WTC11 (cell line): Measurements from ENCODE around the gene FLNA. TPM values are rescaled to one million over a fixed set of nuclear protein-coding genes. Genes with fewer than 3 reads are reported as not detected.

ENCODE experiments used
- ATAC-seq: fragments of 200-7000 bp; cut with Tn5 transposase; 2 replicates; pipeline ENCODE4 v1.10.0; 2021; ENCODE audit warnings: mild to moderate bottlenecking, moderate library complexity
- CTCF ChIA-PET: fragments of 300-600 bp; sonication (Branson Sonifier 250); formaldehyde crosslinking; loops from one replicate; lab custom pipeline; 2021; ENCODE audit warnings: antibody characterized with exemption; lab: Charles Lee
- POLR2A ChIA-PET: fragments of 350-600 bp; sonication (Branson Sonifier 250); formaldehyde crosslinking; loops from one replicate; lab custom pipeline; 2021; ENCODE audit warnings: antibody characterized with exemption; lab: Charles Lee
- DNase-seq: peaks from one replicate; pipeline ENCODE4 v3.0.0; 2021; ENCODE audit warnings: low spot score
- H3K27ac Mint-ChIP-seq: 2 replicates; pipeline ENCODE4 v1.8.0; 2021; ENCODE audit warnings: mixed read lengths
- H3K27me3 Mint-ChIP-seq: 2 replicates; pipeline ENCODE4 v1.8.0; 2021; ENCODE audit warnings: low read depth, mild to moderate bottlenecking, moderate library complexity, mixed read lengths
- H3K36me3 Mint-ChIP-seq: 2 replicates; pipeline ENCODE4 v1.8.0; 2021; ENCODE audit warnings: mixed read lengths
- H3K4me1 Mint-ChIP-seq: 2 replicates; pipeline ENCODE4 v1.8.0; 2022; ENCODE audit warnings: mixed read lengths
- H3K4me3 Mint-ChIP-seq: 2 replicates; pipeline ENCODE4 v1.8.0; 2021; ENCODE audit warnings: mild to moderate bottlenecking, moderate library complexity, mixed read lengths
- H3K9me3 Mint-ChIP-seq: 2 replicates; pipeline ENCODE4 v1.8.0; 2021; ENCODE audit warnings: mixed read lengths
- CREB1 ChIP-seq: sonication (generic); formaldehyde crosslinking; IDR thresholded peaks from 2 replicates; pipeline ENCODE4 v1.8.0; 2023; ENCODE audit warnings: mild to moderate bottlenecking, missing genetic modification reagents
- CTCF ChIP-seq: fragments of 200-600 bp; IDR thresholded peaks from 2 replicates; pipeline ENCODE4 v1.8.0; 2022; ENCODE audit warnings: antibody characterized with exemption
- E2F5 ChIP-seq: sonication (generic); formaldehyde crosslinking; IDR thresholded peaks from 2 replicates; pipeline ENCODE4 v1.8.1; 2022; ENCODE audit warnings: mild to moderate bottlenecking, moderate library complexity, missing genetic modification reagents
- ELF4 ChIP-seq: sonication (generic); formaldehyde crosslinking; IDR thresholded peaks from 2 replicates; pipeline ENCODE4 v1.8.1; 2022; ENCODE audit warnings: low read depth, mild to moderate bottlenecking, moderate library complexity, missing genetic modification reagents
- EMX1 ChIP-seq: fragments of 250-450 bp; sonication (Bioruptor Pico); IDR thresholded peaks from 2 replicates; pipeline ENCODE4 v1.8.0; 2021; ENCODE audit warnings: mild to moderate bottlenecking
- JAZF1 ChIP-seq: fragments of 250-450 bp; sonication (Bioruptor Pico); IDR thresholded peaks from 2 replicates; pipeline ENCODE4 v1.9.0; 2021; ENCODE audit warnings: moderate library complexity, mild to moderate bottlenecking, inconsistent platforms
- PREB ChIP-seq: sonication (generic); formaldehyde crosslinking; IDR thresholded peaks from 2 replicates; pipeline ENCODE4 v1.8.1; 2022; ENCODE audit warnings: mild to moderate bottlenecking, missing genetic modification reagents, moderate library complexity, borderline replicate concordance
- STAT6 ChIP-seq: sonication (generic); formaldehyde crosslinking; conservative IDR thresholded peaks from 2 replicates; pipeline ENCODE4 v1.8.1; 2023; ENCODE audit warnings: mild to moderate bottlenecking, low read depth, missing genetic modification reagents, moderate library complexity
- ZMAT4 ChIP-seq: fragments of 250-450 bp; sonication (Bioruptor Pico); IDR thresholded peaks from 2 replicates; pipeline ENCODE4 v1.9.0; 2021; ENCODE audit warnings: mild to moderate bottlenecking
- ZNF263 ChIP-seq: sonication (generic); formaldehyde crosslinking; IDR thresholded peaks from 2 replicates; pipeline ENCODE4 v1.8.1; 2022; ENCODE audit warnings: low read depth, mild to moderate bottlenecking, moderate library complexity, missing genetic modification reagents
- ZNF396 ChIP-seq: fragments of 250-450 bp; sonication (Bioruptor Pico); IDR thresholded peaks from 2 replicates; pipeline ENCODE4 v1.8.0; 2021; ENCODE audit warnings: mild to moderate bottlenecking, moderate library complexity, borderline replicate concordance
- ZNF423 ChIP-seq: fragments of 250-450 bp; sonication (Bioruptor Pico); IDR thresholded peaks from 2 replicates; pipeline ENCODE4 v2.1.2; 2022; ENCODE audit warnings: mild to moderate bottlenecking, moderate library complexity
- ZNF671 ChIP-seq: fragments of 250-450 bp; sonication (Bioruptor Pico); IDR thresholded peaks from 2 replicates; pipeline ENCODE4 v1.8.0; 2021; ENCODE audit warnings: mild to moderate bottlenecking
- total RNA-seq: library from RNA; stranded (reverse); gene quantifications from 3 replicates; pipeline ENCODE4 v1.2.3, GENCODE V29; 2021
- TF ChIP-seq, protein P1 (sequence below): sonication (generic); formaldehyde crosslinking; IDR thresholded peaks from 2 replicates; pipeline ENCODE4 v1.8.1; 2023; ENCODE audit warnings: mild to moderate bottlenecking, missing genetic modification reagents, borderline replicate concordance
- TF ChIP-seq, protein P2 (sequence below): fragments of 250-450 bp; sonication (Bioruptor Pico); IDR thresholded peaks from 2 replicates; pipeline ENCODE4 v2.1.2; 2022; ENCODE audit warnings: mild to moderate bottlenecking, moderate library complexity
- TF ChIP-seq, protein P3 (sequence below): sonication (generic); formaldehyde crosslinking; IDR thresholded peaks from 2 replicates; pipeline ENCODE4 v1.8.1; 2023; ENCODE audit warnings: mild to moderate bottlenecking, missing genetic modification reagents, moderate library complexity

Gene FLNA
- total RNA-seq, 1 experiment from 2014 or later, result 1,017 TPM

DNA sequence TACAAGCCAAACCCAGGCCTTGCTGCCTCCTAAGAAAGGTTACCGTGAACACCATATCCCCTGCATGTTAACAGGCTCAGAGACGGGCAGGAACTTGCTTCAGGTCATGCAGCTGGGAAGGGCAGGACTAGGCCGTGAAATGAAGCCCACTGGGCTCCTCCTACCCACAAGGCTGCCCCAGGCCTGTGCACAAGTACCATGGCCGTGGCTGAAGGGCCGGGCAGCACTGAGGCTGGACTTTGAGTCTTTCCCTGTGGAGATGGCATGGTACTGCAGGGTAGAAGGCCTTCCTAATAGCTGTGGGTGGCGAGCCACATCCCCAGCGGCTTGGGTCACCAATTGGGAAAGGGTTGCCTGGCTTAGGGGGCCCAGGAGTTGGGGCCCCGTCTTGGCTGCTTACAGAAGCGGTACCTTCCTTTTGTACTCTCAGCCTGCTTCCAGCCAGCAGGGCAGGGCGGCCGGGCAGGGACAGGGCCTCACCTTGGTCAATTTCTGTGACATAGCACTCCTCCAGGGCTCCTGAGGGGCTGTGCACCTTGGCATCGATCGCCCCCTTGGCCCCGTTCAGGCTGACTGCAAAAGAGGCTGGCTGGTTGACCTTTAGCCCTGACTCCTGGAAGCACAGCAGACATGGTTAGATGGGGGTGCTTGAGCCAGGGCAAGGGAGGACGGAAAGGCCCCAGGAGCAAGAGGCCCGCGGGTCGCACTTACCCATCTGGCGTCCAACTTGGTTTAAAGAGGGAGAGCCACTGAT lies 23.8 kb downstream of the FLNA start:
- peaks cover 18% of the 10 kb centered on the region for H3K36me3 Mint-ChIP-seq
- peaks cover 5% of the 10 kb centered on the region; the same call in 1 of the 2 replicates for H3K4me1 Mint-ChIP-seq
- ATAC-seq (no peak), DNase-seq (no peak)
- POLR2A ChIA-PET, result interaction anchor here (1.0 to 1.4 kb wide), 2 partner anchors 8 to 19 kb away, joined by 3 to 5 read pairs; no protein-coding TSS in a partner anchor
- H3K27ac Mint-ChIP-seq, result no peak overlapping the region
- CTCF ChIA-PET, result no interaction called here
- H3K27me3 Mint-ChIP-seq, result no peaks in the 10 kb centered on the region
- TF ChIP-seq ZMAT4 (CRISPR knock-in tag) (no peak), ZNF423 (CRISPR knock-in tag) (no peak), ZNF671 (no peak), PREB (CRISPR knock-in tag) (no peak), CREB1 (no peak), JAZF1 (CRISPR knock-in tag) (no peak), CTCF (no peak), ELF4 (no peak), E2F5 (CRISPR knock-in tag) (no peak)
- TF ChIP-seq, protein P1, sequence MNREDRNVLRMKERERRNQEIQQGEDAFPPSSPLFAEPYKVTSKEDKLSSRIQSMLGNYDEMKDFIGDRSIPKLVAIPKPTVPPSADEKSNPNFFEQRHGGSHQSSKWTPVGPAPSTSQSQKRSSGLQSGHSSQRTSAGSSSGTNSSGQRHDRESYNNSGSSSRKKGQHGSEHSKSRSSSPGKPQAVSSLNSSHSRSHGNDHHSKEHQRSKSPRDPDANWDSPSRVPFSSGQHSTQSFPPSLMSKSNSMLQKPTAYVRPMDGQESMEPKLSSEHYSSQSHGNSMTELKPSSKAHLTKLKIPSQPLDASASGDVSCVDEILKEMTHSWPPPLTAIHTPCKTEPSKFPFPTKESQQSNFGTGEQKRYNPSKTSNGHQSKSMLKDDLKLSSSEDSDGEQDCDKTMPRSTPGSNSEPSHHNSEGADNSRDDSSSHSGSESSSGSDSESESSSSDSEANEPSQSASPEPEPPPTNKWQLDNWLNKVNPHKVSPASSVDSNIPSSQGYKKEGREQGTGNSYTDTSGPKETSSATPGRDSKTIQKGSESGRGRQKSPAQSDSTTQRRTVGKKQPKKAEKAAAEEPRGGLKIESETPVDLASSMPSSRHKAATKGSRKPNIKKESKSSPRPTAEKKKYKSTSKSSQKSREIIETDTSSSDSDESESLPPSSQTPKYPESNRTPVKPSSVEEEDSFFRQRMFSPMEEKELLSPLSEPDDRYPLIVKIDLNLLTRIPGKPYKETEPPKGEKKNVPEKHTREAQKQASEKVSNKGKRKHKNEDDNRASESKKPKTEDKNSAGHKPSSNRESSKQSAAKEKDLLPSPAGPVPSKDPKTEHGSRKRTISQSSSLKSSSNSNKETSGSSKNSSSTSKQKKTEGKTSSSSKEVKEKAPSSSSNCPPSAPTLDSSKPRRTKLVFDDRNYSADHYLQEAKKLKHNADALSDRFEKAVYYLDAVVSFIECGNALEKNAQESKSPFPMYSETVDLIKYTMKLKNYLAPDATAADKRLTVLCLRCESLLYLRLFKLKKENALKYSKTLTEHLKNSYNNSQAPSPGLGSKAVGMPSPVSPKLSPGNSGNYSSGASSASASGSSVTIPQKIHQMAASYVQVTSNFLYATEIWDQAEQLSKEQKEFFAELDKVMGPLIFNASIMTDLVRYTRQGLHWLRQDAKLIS, result no peak
- TF ChIP-seq, protein P2, sequence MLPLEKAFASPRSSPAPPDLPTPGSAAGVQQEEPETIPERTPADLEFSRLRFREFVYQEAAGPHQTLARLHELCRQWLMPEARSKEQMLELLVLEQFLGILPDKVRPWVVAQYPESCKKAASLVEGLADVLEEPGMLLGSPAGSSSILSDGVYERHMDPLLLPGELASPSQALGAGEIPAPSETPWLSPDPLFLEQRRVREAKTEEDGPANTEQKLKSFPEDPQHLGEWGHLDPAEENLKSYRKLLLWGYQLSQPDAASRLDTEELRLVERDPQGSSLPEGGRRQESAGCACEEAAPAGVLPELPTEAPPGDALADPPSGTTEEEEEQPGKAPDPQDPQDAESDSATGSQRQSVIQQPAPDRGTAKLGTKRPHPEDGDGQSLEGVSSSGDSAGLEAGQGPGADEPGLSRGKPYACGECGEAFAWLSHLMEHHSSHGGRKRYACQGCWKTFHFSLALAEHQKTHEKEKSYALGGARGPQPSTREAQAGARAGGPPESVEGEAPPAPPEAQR (CRISPR knock-in tag), result no peak
- H3K4me3 Mint-ChIP-seq, result no peak overlapping the region
- H3K9me3 Mint-ChIP-seq, result no peaks in the 10 kb centered on the region

GRCh38 chrX:154349979-154350378 lies 24.5 kb downstream of the FLNA start:
- ChIA-PET POLR2A (interaction anchor here (1.0 to 1.4 kb wide), 2 partner anchors 9 to 19 kb away, joined by 3 to 5 read pairs; no protein-coding TSS in a partner anchor), CTCF (no interaction called here)
- ATAC-seq (no peak), DNase-seq (no peak)
- no peaks in the 10 kb centered on the region for H3K27me3 Mint-ChIP-seq
- no peak overlapping the region for H3K27ac Mint-ChIP-seq
- no peaks in the 10 kb centered on the region for H3K9me3 Mint-ChIP-seq
- H3K36me3 Mint-ChIP-seq, result peaks cover 18% of the 10 kb centered on the region
- H3K4me1 Mint-ChIP-seq, result peaks cover 5% of the 10 kb centered on the region; the same call in 1 of the 2 replicates
- no peak overlapping the region for H3K4me3 Mint-ChIP-seq
- TF ChIP-seq EMX1 (CRISPR knock-in tag) (no peak), STAT6 (no peak), ZNF263 (CRISPR knock-in tag) (no peak), CTCF (no peak), ZNF396 (CRISPR knock-in tag) (no peak)
- TF ChIP-seq, protein P3, sequence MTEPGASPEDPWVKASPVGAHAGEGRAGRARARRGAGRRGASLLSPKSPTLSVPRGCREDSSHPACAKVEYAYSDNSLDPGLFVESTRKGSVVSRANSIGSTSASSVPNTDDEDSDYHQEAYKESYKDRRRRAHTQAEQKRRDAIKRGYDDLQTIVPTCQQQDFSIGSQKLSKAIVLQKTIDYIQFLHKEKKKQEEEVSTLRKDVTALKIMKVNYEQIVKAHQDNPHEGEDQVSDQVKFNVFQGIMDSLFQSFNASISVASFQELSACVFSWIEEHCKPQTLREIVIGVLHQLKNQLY (CRISPR knock-in tag), result no peak
